Fibroblast of the aortic adventitia (primary cell): ENCODE measurements around the gene ARL2. TPM values are rescaled to one million over a fixed set of nuclear protein-coding genes. Genes with fewer than 3 reads are reported as not detected.

Experiments
- DNase-seq: peaks from one replicate; pipeline ENCODE4 v3.0.0-alpha.2; 2010; ENCODE audit warnings: low read depth
- H3K4me3 ChIP-seq: 2 replicates; pipeline ENCODE4 v1.5.1; 2011; ENCODE audit warnings: low read depth, mild to moderate bottlenecking, control low read depth, low read length, moderate library complexity
- total RNA-seq: library from RNA; depleted of rRNA; stranded (reverse); fragments of >200 nt; gene quantifications from 2 replicates; pipeline ENCODE4 v1.2.3, GENCODE V29; 2012; ENCODE audit warnings: low replicate concordance
- TF ChIP-seq, protein P1 (sequence below): IDR thresholded peaks from 2 replicates; pipeline ENCODE4 v1.5.1; 2011; ENCODE audit warnings: mild to moderate bottlenecking, low read length, control low read depth, inconsistent platforms; ENCODE audit not compliant: insufficient read depth

The ARL2 gene
- total RNA-seq, 1 donor, result 97.9 TPM

DNA sequence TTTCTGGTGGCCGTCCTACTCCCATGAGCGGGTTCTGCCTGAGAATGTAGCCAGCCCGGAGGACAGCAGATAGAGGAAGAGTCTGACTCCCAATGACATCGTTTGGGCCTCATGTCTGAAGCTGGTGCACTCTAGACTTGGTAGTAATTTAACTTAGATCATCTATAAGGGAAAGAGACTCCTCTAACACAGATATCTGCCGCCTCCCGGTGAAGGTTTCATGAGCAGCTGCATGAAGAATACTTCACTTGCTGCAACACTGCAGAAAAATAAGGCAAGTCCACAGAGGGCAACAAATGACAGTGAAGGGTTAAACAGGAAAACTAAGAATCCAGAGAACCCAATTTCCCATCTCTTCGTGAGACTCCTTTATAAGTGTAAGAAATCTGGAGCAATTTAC is 5.9 kb upstream of the ARL2 start:
- DNase-seq, result peak; percentile 20

DNA sequence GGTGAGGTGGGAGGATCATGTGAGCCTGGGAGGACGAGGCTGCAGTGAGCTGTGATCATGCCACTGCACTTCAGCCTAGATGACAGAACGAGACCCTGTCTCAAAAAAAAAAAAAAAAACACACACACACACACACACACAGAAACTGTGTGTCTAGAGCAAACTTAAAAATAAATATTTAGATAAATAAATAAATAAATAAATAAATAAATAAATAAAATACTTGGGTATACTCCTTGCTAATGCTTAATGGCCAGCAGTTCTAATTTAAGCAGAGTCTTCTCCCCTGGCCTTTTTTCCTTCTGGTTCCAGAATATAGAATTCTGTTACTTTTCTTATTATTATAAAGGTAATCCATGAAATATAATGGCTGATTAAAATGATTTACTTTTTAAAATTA is 5.1 kb upstream of the ARL2 start:
- H3K4me3 ChIP-seq, result no peak overlapping the region
- DNase-seq, result no peak
- TF ChIP-seq, protein P1, sequence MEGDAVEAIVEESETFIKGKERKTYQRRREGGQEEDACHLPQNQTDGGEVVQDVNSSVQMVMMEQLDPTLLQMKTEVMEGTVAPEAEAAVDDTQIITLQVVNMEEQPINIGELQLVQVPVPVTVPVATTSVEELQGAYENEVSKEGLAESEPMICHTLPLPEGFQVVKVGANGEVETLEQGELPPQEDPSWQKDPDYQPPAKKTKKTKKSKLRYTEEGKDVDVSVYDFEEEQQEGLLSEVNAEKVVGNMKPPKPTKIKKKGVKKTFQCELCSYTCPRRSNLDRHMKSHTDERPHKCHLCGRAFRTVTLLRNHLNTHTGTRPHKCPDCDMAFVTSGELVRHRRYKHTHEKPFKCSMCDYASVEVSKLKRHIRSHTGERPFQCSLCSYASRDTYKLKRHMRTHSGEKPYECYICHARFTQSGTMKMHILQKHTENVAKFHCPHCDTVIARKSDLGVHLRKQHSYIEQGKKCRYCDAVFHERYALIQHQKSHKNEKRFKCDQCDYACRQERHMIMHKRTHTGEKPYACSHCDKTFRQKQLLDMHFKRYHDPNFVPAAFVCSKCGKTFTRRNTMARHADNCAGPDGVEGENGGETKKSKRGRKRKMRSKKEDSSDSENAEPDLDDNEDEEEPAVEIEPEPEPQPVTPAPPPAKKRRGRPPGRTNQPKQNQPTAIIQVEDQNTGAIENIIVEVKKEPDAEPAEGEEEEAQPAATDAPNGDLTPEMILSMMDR, result no peak

More for the DNA sequence above, 5.9 kb upstream of the ARL2 start:
- TF ChIP-seq, protein P1, result no peak
- H3K4me3 ChIP-seq, result no peak overlapping the region

DNA sequence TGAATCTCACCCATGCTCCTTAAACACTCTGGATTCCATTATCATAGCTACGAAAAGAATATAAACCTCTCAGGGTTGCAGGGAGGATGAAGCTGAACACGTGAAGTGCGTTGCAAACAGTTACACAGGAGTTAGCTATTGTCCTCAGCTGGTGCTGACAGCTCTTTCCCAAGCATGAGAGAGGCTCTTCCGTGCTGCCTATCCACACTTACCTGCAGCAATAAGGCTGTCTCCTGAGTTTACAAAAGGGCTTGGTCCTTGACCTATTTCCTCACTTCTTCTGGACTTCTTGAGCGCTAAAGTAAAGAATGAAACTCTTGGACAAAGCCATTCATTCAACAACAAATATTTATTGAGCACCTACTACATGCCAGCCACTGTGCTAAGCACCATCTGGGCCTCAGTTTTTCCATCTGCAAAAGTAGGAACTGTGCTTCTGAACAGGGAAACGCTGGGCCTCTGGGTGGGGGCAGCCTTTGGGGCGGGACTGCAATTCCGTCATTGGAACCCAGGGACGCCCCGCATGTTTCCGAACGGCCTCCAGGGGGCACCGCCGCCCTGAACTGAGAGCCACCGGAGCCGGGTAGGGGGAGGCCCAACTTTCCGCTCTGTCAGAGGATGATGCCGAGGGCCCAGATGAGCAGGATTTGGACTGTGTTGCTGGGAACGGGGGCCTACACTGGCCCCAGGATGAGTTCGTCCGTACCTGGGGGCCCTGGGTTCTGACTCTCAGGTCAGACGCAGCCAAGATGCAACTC is 651 bp upstream of the ARL2 start:
- DNase-seq, result peak; percentile 86
- TF ChIP-seq, protein P1, result peak; percentile 87
- H3K4me3 ChIP-seq, result peak overlapping the region; percentile 85

DNA sequence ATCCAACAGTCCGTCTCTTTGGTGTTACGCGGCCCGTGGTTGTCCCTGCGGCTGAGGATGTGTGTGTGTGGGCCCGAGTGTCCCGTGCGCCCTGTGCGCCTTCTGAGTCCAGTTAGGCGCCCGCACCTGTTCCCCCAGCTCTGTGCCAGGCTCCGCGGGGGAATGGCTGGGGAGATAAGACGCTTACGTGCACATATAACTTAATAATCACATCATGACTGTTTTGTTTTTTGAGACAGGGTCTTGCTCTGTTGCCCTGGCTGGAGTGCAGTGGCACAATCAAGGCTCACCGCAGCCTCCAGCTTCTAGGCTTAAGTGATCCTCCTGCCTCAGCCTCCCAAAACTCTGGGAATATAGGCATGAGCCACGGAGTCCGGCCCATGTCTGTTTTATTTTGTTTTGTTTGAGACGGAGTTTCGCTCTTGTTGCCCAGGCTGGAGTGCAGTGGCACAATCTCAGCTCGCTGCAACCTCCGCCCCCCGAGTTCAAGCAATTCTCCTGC is 817 bp downstream of the ARL2 start:
- DNase-seq, result no peak
- TF ChIP-seq, protein P1, result no peak
- H3K4me3 ChIP-seq, result peak overlapping the region; percentile 85

DNA sequence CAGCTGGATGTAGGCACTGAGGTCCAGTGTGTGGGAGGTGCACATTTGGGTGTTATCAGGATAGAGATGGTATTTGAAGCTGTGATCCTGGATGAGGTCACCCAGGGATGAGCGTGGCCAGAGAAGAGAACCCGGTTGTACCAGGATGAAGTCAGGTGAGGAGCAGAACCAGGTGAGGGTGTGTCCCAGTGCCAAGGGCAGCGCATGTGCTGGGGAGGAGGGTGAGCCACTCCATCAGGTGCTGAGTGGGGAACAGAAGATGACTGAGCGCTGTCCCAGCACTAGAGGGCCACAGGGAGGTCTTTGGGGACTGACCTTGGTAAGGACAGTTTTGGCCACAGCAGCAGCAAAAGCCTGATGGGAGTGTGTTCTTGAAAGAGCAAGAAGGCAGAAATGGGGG is 2.7 kb downstream of the ARL2 start:
- no peak for DNase-seq

DNA sequence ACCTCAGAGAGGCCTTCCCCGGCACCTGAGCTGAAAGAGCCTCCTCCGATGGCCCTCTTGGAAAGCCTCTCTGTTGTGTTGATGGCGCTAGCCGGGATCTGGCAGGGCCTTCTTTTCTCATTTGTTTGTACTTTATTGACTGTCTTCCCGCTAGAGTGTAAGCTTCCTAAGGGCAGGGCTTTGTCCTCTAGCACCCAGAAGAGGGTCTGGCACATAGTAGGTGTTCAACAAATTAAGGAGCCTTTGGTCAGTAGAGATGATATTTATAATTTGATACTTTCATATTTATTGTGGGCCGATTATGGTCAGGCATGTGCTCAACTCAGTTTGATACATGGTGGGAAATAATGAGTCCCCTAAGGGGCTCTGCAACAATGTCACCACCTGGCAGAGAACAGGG is 4.0 kb downstream of the ARL2 start:
- DNase-seq, result no peak
- H3K4me3 ChIP-seq, result no peak overlapping the region
- TF ChIP-seq, protein P1, result no peak

More for the DNA sequence above, 2.7 kb downstream of the ARL2 start:
- no peak overlapping the region for H3K4me3 ChIP-seq
- TF ChIP-seq, protein P1, result no peak
